ENCODE results near the gene INSR. TPM values are rescaled to one million over a fixed set of nuclear protein-coding genes. Genes with fewer than 3 reads are reported as not detected.
"Not testable (repeated sequence)": the region's sequence is repeated elsewhere in the genome, so short reads cannot be mapped to it uniquely, and the experiment has no call there.

INSR gene
- total RNA-seq, 4 donors from 2014 or later, result 125 to 191 (median 167) TPM

GRCh38 chr19:7326105-7326877, 32.1 kb upstream of the INSR start:
- H3K27ac ChIP-seq, result no peak overlapping the region
- DNase-seq, result peak in 1 of 3 donors; percentile 75
- no peak overlapping the region for H3K4me3 ChIP-seq
- H3K9me3 ChIP-seq, result peaks cover 0 to 6% (median 0%) of the 10 kb centered on the region in 4 donors
- H3K36me3 ChIP-seq, result no peaks in the 10 kb centered on the region
- no peaks in the 10 kb centered on the region for H3K27me3 ChIP-seq
- TF ChIP-seq, protein P1, sequence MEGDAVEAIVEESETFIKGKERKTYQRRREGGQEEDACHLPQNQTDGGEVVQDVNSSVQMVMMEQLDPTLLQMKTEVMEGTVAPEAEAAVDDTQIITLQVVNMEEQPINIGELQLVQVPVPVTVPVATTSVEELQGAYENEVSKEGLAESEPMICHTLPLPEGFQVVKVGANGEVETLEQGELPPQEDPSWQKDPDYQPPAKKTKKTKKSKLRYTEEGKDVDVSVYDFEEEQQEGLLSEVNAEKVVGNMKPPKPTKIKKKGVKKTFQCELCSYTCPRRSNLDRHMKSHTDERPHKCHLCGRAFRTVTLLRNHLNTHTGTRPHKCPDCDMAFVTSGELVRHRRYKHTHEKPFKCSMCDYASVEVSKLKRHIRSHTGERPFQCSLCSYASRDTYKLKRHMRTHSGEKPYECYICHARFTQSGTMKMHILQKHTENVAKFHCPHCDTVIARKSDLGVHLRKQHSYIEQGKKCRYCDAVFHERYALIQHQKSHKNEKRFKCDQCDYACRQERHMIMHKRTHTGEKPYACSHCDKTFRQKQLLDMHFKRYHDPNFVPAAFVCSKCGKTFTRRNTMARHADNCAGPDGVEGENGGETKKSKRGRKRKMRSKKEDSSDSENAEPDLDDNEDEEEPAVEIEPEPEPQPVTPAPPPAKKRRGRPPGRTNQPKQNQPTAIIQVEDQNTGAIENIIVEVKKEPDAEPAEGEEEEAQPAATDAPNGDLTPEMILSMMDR (IDR thresholded peaks at IDR 0.05), result peak in 4 of 6 experiments; percentile 33 to 56 (median 48)
- no peak for TF ChIP-seq POLR2A (IDR thresholded peaks at IDR 0.05)
- no peaks in the 10 kb centered on the region for H3K4me1 ChIP-seq

DNA sequence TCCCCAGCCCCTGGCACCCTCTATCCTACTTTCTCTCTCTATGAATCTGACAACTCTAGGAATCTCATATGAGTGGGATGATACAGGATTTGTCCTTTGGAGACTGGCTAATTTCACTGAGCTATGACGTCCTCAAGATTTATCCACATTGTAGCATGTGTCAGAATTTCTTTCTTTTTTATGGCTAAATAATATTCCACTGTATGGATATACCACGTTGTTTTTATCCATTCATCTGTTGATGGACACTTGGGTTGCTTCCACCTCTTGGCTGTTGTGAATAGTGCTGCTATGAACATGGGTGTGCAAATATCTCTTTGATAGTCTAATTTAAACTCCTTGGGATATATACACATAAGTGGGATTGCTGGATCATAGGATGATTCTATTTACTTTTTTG, 24.0 kb upstream of the INSR start:
- H3K4me3 ChIP-seq, result no peak overlapping the region
- no peaks in the 10 kb centered on the region for H3K27me3 ChIP-seq
- H3K36me3 ChIP-seq, result no peaks in the 10 kb centered on the region
- no peak for DNase-seq
- no peak overlapping the region for H3K27ac ChIP-seq
- no peaks in the 10 kb centered on the region for H3K4me1 ChIP-seq
- TF ChIP-seq, protein P1 (IDR thresholded peaks at IDR 0.05), result no peak
- TF ChIP-seq POLR2A (IDR thresholded peaks at IDR 0.05), result no peak
- peaks cover 0 to 4% (median 0%) of the 10 kb centered on the region in 4 donors for H3K9me3 ChIP-seq

- no peak for TF ChIP-seq POLR2A (IDR thresholded peaks at IDR 0.05)
- TF ChIP-seq, protein P1 (IDR thresholded peaks at IDR 0.05), result no peak
- peak in 1 of 3 donors; percentile 22 for DNase-seq
- peaks cover 0 to 4% (median 0%) of the 10 kb centered on the region in 4 donors for H3K9me3 ChIP-seq
Observed at GRCh38 chr19:7312816-7313215, 18.6 kb upstream of the INSR start.

GRCh38 chr19:7311911-7312310, 17.7 kb upstream of the INSR start:
- peaks cover 0 to 4% (median 0%) of the 10 kb centered on the region in 4 donors for H3K9me3 ChIP-seq
- TF ChIP-seq, protein P1 (IDR thresholded peaks at IDR 0.05), result no peak
- TF ChIP-seq POLR2A (IDR thresholded peaks at IDR 0.05), result no peak
- H3K36me3 ChIP-seq, result no peaks in the 10 kb centered on the region
- H3K4me3 ChIP-seq, result no peak overlapping the region
- no peaks in the 10 kb centered on the region for H3K4me1 ChIP-seq
- no peaks in the 10 kb centered on the region for H3K27me3 ChIP-seq
- H3K27ac ChIP-seq, result no peak overlapping the region
- DNase-seq, result peak in 1 of 3 donors; percentile 27

More at GRCh38 chr19:7312816-7313215, 18.6 kb upstream of the INSR start:
- no peaks in the 10 kb centered on the region for H3K36me3 ChIP-seq
- no peaks in the 10 kb centered on the region for H3K27me3 ChIP-seq
- H3K27ac ChIP-seq, result no peak overlapping the region
- H3K4me1 ChIP-seq, result no peaks in the 10 kb centered on the region
- H3K4me3 ChIP-seq, result no peak overlapping the region

GRCh38 chr19:7308327-7308726, 14.1 kb upstream of the INSR start:
- not testable (repeated sequence) for H3K4me1 ChIP-seq, H3K27me3 ChIP-seq, H3K9me3 ChIP-seq, H3K4me3 ChIP-seq, H3K36me3 ChIP-seq, H3K27ac ChIP-seq
- peak in 1 of 3 donors; percentile 22 for DNase-seq

DNA sequence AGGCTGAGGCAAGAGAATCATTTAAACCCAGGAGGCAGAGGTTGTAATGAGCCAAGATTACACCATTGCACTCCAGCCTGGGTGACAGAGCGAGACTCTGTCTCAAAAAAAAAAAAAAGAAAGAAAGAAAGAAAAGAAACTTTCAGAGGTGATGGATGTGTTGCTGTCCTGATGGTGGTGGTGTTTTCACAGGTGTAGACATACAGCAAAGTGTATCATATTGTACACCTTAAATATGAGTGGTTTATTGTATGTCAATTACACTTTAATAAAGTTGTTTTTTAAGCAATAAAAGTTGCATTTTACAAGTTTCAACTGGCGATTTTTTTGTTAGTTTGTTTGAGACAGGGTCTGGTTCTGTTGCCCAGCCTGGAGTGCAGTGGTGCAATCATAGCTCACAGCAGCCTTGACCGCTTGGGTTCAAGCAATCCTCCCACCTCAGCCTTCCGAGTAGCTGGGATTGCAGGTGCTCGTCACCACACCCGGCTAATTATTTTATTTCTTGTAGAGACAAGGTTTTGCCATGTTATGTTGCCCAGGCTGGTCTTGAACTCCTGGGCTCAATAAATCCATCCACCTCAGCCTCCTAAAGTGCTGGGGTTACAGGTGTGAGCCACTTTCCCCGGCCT, 13.5 kb upstream of the INSR start:
- Histone ChIP-seq H3K9me3 (no peaks in the 10 kb centered on the region), H3K4me1 (no peaks in the 10 kb centered on the region), H3K27ac (no peak overlapping the region), H3K27me3 (no peaks in the 10 kb centered on the region), H3K4me3 (no peak overlapping the region), H3K36me3 (no peaks in the 10 kb centered on the region)
- no peak for TF ChIP-seq POLR2A (IDR thresholded peaks at IDR 0.05)
- TF ChIP-seq, protein P1 (IDR thresholded peaks at IDR 0.05), result no peak
- peak in 1 of 3 donors; percentile 11 for DNase-seq
